Neural cell (in vitro differentiated cells): Measurements from ENCODE around the gene IRS4. TPM values are rescaled to one million over a fixed set of nuclear protein-coding genes. Genes with fewer than 3 reads are reported as not detected.

ENCODE experiments used
- H2AFZ ChIP-seq: fragments of 200-600, 300-800 bp; sonication (generic), shearing (Covaris generic); 2 replicates; pipeline ENCODE4 v1.6.0; 2014; ENCODE audit warnings: low read depth, mild to moderate bottlenecking, antibody characterized with exemption, low read length, moderate library complexity
- H3F3A ChIP-seq: fragments of 200-600 bp; shearing (Covaris generic); 2 replicates; pipeline ENCODE4 v1.6.1; 2016; ENCODE audit warnings: mild to moderate bottlenecking, moderate library complexity, mixed read lengths, antibody characterized with exemption, low read length; ENCODE audit not compliant: insufficient read depth, poor library complexity, severe bottlenecking
- H3K27ac ChIP-seq: fragments of 200-600, 300-800 bp; sonication (generic), shearing (Covaris generic); 2 replicates; pipeline ENCODE4 v1.5.1; 2014; ENCODE audit warnings: mild to moderate bottlenecking, low read length, moderate library complexity
- H3K27me3 ChIP-seq: fragments of 300-800, 200-600 bp; sonication (generic), shearing (Covaris generic); 2 replicates; pipeline ENCODE4 v1.6.0; 2014; ENCODE audit warnings: mild to moderate bottlenecking, low read depth, low read length, moderate library complexity; ENCODE audit not compliant: insufficient read depth
- H3K36me3 ChIP-seq: fragments of 300-800, 200-600 bp; sonication (generic), shearing (Covaris generic); 2 replicates; pipeline ENCODE4 v1.5.1; 2014; ENCODE audit warnings: mild to moderate bottlenecking, antibody characterized with exemption, low read length, moderate library complexity; ENCODE audit not compliant: insufficient read depth
- H3K4me2 ChIP-seq: fragments of 300-800, 200-600 bp; sonication (generic), shearing (Covaris generic); 2 replicates; pipeline ENCODE4 v1.6.0; 2014; ENCODE audit warnings: mild to moderate bottlenecking, low read length
- H3K4me3 ChIP-seq: fragments of 300-800, 200-600 bp; sonication (generic), shearing (Covaris generic); 2 replicates; pipeline ENCODE4 v1.5.1; 2014; ENCODE audit warnings: mild to moderate bottlenecking, low read length, moderate library complexity
- H3K79me2 ChIP-seq: fragments of 200-600 bp; shearing (Covaris generic); replicated peaks from 2 replicates; pipeline ENCODE4 v1.6.0; 2014; ENCODE audit warnings: mild to moderate bottlenecking, low read length, moderate library complexity; ENCODE audit not compliant: insufficient read depth
- H3K9ac ChIP-seq: fragments of 300-800, 200-600 bp; sonication (generic), shearing (Covaris generic); 2 replicates; pipeline ENCODE4 v1.6.1; 2016; ENCODE audit warnings: mild to moderate bottlenecking, low read length, mixed read lengths
- H3K9me2 ChIP-seq: fragments of 200-600 bp; shearing (Covaris generic); 2 replicates; pipeline ENCODE4 v1.6.1; 2016; ENCODE audit warnings: mild to moderate bottlenecking, low read length, mixed read lengths; ENCODE audit not compliant: insufficient read depth
- H3K9me3 ChIP-seq: fragments of 200-600, 300-800 bp; sonication (generic), shearing (Covaris generic); 2 replicates; pipeline ENCODE4 v1.6.1; 2016; ENCODE audit warnings: mild to moderate bottlenecking, mixed run types, low read length, moderate library complexity, mixed read lengths
- H4K20me1 ChIP-seq: fragments of 200-600 bp; shearing (Covaris generic); 2 replicates; pipeline ENCODE4 v1.6.1; 2016; ENCODE audit warnings: mild to moderate bottlenecking, mixed run types; ENCODE audit not compliant: insufficient read depth
- EP300 ChIP-seq: fragments of 450-650 bp; conservative IDR thresholded peaks from 2 replicates; pipeline ENCODE4 v1.6.1; 2014; ENCODE audit warnings: antibody characterized with exemption, mild to moderate bottlenecking, moderate library complexity; ENCODE audit not compliant: poor library complexity, severe bottlenecking
- EZH2 ChIP-seq: fragments of 200-600, 300-800 bp; shearing (Covaris generic), sonication (generic); IDR thresholded peaks from 2 replicates; pipeline ENCODE4 v1.6.1; 2014; ENCODE audit warnings: antibody characterized with exemption, low read length, borderline replicate concordance, mild to moderate bottlenecking; ENCODE audit not compliant: insufficient read depth, poor library complexity, severe bottlenecking
- MXI1 ChIP-seq: fragments of 450-650 bp; conservative IDR thresholded peaks from 2 replicates; pipeline ENCODE4 v1.6.1; 2014; ENCODE audit warnings: antibody characterized with exemption, mild to moderate bottlenecking; ENCODE audit not compliant: poor library complexity, severe bottlenecking
- POLR2AphosphoS5 ChIP-seq: IDR thresholded peaks from 2 replicates; pipeline ENCODE4 v1.6.1; 2012
- RAD21 ChIP-seq: fragments of 450-650 bp; conservative IDR thresholded peaks from 2 replicates; pipeline ENCODE4 v1.6.1; 2014; ENCODE audit warnings: antibody characterized with exemption, mild to moderate bottlenecking, moderate library complexity
- SMC3 ChIP-seq: fragments of 450-650 bp; conservative IDR thresholded peaks from 2 replicates; pipeline ENCODE4 v1.6.1; 2014; ENCODE audit warnings: antibody characterized with exemption, mild to moderate bottlenecking, moderate library complexity; ENCODE audit not compliant: poor library complexity
- TAF1 ChIP-seq: IDR thresholded peaks from 2 replicates; pipeline ENCODE4 v1.6.1; 2012; ENCODE audit warnings: low read depth
- polyA minus RNA-seq: library from RNA; depleted of rRNA, polyadenylated mRNA; stranded (reverse); fragments of >200 nt; gene quantifications from 2 replicates; pipeline ENCODE4 v1.2.3, GENCODE V29; 2014
- polyA plus RNA-seq: library from polyadenylated mRNA; depleted of rRNA; stranded (reverse); fragments of >200 nt; gene quantifications from 2 replicates; pipeline ENCODE4 v1.2.3, GENCODE V29; 2014
- TF ChIP-seq, protein P1 (sequence below): fragments of 450-650 bp; IDR thresholded peaks from 2 replicates; pipeline ENCODE4 v1.5.1; 2014; ENCODE audit warnings: antibody characterized with exemption, mild to moderate bottlenecking, moderate library complexity; ENCODE audit not compliant: poor library complexity, severe bottlenecking
- TF ChIP-seq, protein P2 (sequence below): IDR thresholded peaks from 2 replicates; pipeline ENCODE4 v1.6.1; 2012; ENCODE audit warnings: borderline replicate concordance

IRS4 gene
- polyA plus RNA-seq = 2.1 and 3.8 TPM in 2 replicates
- polyA minus RNA-seq = 10.7 and 11.2 TPM in 2 replicates

- H3K27me3 ChIP-seq = peaks cover 37% of the 10 kb centered on the region
- H3K4me2 ChIP-seq = peak within 1 kb of the TSS; percentile 55
- H3K27ac ChIP-seq = no peak within 1 kb of the TSS
- H4K20me1 ChIP-seq = no peaks in the 10 kb centered on the region
- H3K9me2 ChIP-seq = no peaks in the 10 kb centered on the region
- no peaks in the 10 kb centered on the region for H3K36me3 ChIP-seq
- peak within 1 kb of the TSS; percentile 78 for H3K4me3 ChIP-seq
- no peaks in the 10 kb centered on the region for H3F3A ChIP-seq
- H3K79me2 ChIP-seq = no peaks in the 10 kb centered on the region
- peak within 1 kb of the TSS; percentile 51 for H2AFZ ChIP-seq
- TF ChIP-seq, protein P1, sequence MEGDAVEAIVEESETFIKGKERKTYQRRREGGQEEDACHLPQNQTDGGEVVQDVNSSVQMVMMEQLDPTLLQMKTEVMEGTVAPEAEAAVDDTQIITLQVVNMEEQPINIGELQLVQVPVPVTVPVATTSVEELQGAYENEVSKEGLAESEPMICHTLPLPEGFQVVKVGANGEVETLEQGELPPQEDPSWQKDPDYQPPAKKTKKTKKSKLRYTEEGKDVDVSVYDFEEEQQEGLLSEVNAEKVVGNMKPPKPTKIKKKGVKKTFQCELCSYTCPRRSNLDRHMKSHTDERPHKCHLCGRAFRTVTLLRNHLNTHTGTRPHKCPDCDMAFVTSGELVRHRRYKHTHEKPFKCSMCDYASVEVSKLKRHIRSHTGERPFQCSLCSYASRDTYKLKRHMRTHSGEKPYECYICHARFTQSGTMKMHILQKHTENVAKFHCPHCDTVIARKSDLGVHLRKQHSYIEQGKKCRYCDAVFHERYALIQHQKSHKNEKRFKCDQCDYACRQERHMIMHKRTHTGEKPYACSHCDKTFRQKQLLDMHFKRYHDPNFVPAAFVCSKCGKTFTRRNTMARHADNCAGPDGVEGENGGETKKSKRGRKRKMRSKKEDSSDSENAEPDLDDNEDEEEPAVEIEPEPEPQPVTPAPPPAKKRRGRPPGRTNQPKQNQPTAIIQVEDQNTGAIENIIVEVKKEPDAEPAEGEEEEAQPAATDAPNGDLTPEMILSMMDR = peak; percentile 57
- TF ChIP-seq MXI1 (peak; percentile 15), EZH2 (no peak)
- TF ChIP-seq, protein P2, sequence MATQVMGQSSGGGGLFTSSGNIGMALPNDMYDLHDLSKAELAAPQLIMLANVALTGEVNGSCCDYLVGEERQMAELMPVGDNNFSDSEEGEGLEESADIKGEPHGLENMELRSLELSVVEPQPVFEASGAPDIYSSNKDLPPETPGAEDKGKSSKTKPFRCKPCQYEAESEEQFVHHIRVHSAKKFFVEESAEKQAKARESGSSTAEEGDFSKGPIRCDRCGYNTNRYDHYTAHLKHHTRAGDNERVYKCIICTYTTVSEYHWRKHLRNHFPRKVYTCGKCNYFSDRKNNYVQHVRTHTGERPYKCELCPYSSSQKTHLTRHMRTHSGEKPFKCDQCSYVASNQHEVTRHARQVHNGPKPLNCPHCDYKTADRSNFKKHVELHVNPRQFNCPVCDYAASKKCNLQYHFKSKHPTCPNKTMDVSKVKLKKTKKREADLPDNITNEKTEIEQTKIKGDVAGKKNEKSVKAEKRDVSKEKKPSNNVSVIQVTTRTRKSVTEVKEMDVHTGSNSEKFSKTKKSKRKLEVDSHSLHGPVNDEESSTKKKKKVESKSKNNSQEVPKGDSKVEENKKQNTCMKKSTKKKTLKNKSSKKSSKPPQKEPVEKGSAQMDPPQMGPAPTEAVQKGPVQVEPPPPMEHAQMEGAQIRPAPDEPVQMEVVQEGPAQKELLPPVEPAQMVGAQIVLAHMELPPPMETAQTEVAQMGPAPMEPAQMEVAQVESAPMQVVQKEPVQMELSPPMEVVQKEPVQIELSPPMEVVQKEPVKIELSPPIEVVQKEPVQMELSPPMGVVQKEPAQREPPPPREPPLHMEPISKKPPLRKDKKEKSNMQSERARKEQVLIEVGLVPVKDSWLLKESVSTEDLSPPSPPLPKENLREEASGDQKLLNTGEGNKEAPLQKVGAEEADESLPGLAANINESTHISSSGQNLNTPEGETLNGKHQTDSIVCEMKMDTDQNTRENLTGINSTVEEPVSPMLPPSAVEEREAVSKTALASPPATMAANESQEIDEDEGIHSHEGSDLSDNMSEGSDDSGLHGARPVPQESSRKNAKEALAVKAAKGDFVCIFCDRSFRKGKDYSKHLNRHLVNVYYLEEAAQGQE = no peak
- H3K9me3 ChIP-seq = no peaks in the 10 kb centered on the region
- H3K9ac ChIP-seq = peak within 1 kb of the TSS; percentile 48
Observed at GRCh38 chrX:108736509-108737479, at the start of gene IRS4. TSS of gene IRS4 (minus strand) at chrX:108736563.

- no peak overlapping the region for H2AFZ ChIP-seq
- H3F3A ChIP-seq = no peaks in the 10 kb centered on the region
- no peaks in the 10 kb centered on the region for H3K27me3 ChIP-seq
- no peaks in the 10 kb centered on the region for H3K9me3 ChIP-seq
- H3K27ac ChIP-seq = no peak overlapping the region
- no peaks in the 10 kb centered on the region for H4K20me1 ChIP-seq
- H3K4me3 ChIP-seq = no peak overlapping the region
- no peaks in the 10 kb centered on the region for H3K9me2 ChIP-seq
- H3K79me2 ChIP-seq = no peaks in the 10 kb centered on the region
- H3K4me2 ChIP-seq = no peak overlapping the region
- H3K9ac ChIP-seq = no peak overlapping the region
- no peaks in the 10 kb centered on the region for H3K36me3 ChIP-seq
- TF ChIP-seq MXI1 (no peak), SMC3 (no peak), EP300 (no peak), POLR2AphosphoS5 (no peak), EZH2 (no peak), TAF1 (no peak), RAD21 (no peak)
- TF ChIP-seq, protein P1 = no peak
- TF ChIP-seq, protein P2 = no peak
Observed at GRCh38 chrX:108772549-108772948, 36.2 kb upstream of the IRS4 start.
